ENCODE results near the gene EYA2.

- TF ChIP-seq, protein P1, sequence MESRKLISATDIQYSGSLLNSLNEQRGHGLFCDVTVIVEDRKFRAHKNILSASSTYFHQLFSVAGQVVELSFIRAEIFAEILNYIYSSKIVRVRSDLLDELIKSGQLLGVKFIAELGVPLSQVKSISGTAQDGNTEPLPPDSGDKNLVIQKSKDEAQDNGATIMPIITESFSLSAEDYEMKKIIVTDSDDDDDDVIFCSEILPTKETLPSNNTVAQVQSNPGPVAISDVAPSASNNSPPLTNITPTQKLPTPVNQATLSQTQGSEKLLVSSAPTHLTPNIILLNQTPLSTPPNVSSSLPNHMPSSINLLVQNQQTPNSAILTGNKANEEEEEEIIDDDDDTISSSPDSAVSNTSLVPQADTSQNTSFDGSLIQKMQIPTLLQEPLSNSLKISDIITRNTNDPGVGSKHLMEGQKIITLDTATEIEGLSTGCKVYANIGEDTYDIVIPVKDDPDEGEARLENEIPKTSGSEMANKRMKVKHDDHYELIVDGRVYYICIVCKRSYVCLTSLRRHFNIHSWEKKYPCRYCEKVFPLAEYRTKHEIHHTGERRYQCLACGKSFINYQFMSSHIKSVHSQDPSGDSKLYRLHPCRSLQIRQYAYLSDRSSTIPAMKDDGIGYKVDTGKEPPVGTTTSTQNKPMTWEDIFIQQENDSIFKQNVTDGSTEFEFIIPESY (IDR thresholded peaks at IDR 0.05): no peak
- TF ChIP-seq TAF1 (conservative IDR thresholded peaks at IDR 0.05) (no peak), EGR1 (IDR thresholded peaks at IDR 0.05; ENCODE audit: low read depth in 2 of 2) (no peak), JUND (IDR thresholded peaks at IDR 0.05) (no peak), GABPA (IDR thresholded peaks at IDR 0.05 in 1 of 2, conservative IDR thresholded peaks at IDR 0.05 in 1 of 2) (no peak), FOXA2 (IDR thresholded peaks at IDR 0.05) (no peak), REST (IDR thresholded peaks at IDR 0.05) (no peak), SP1 (IDR thresholded peaks at IDR 0.05) (no peak), NR2F2 (IDR thresholded peaks at IDR 0.05) (no peak), YY1 (IDR thresholded peaks at IDR 0.05) (no peak), HNF4G (IDR thresholded peaks at IDR 0.05) (no peak)
- TF ChIP-seq, protein P2, sequence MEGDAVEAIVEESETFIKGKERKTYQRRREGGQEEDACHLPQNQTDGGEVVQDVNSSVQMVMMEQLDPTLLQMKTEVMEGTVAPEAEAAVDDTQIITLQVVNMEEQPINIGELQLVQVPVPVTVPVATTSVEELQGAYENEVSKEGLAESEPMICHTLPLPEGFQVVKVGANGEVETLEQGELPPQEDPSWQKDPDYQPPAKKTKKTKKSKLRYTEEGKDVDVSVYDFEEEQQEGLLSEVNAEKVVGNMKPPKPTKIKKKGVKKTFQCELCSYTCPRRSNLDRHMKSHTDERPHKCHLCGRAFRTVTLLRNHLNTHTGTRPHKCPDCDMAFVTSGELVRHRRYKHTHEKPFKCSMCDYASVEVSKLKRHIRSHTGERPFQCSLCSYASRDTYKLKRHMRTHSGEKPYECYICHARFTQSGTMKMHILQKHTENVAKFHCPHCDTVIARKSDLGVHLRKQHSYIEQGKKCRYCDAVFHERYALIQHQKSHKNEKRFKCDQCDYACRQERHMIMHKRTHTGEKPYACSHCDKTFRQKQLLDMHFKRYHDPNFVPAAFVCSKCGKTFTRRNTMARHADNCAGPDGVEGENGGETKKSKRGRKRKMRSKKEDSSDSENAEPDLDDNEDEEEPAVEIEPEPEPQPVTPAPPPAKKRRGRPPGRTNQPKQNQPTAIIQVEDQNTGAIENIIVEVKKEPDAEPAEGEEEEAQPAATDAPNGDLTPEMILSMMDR (IDR thresholded peaks at IDR 0.05; ENCODE audit: low read depth, low read length, missing input control): no peak
- TF ChIP-seq, protein P3, sequence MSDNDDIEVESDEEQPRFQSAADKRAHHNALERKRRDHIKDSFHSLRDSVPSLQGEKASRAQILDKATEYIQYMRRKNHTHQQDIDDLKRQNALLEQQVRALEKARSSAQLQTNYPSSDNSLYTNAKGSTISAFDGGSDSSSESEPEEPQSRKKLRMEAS (IDR thresholded peaks at IDR 0.05): no peak
- TF ChIP-seq, protein P4, sequence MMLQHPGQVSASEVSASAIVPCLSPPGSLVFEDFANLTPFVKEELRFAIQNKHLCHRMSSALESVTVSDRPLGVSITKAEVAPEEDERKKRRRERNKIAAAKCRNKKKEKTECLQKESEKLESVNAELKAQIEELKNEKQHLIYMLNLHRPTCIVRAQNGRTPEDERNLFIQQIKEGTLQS (IDR thresholded peaks at IDR 0.05): no peak
Observed at GRCh38 chr20:47062226-47062890, 167.7 kb downstream of the EYA2 start.
